HG03469 (cell line): ENCODE data around the gene EP400.
"Not testable (repeated sequence)": the region's sequence is repeated elsewhere in the genome, so short reads cannot be mapped to it uniquely, and the experiment has no call there.

Source experiments
- ATAC-seq: cut with Tn5 transposase; IDR thresholded peaks from one replicate; pipeline ENCODE4 v1.9.1; 2021; ENCODE audit warnings: mild to moderate bottlenecking, moderate library complexity, moderate number of reproducible peaks; ENCODE audit not compliant: unreplicated experiment

Gene EP400

DNA sequence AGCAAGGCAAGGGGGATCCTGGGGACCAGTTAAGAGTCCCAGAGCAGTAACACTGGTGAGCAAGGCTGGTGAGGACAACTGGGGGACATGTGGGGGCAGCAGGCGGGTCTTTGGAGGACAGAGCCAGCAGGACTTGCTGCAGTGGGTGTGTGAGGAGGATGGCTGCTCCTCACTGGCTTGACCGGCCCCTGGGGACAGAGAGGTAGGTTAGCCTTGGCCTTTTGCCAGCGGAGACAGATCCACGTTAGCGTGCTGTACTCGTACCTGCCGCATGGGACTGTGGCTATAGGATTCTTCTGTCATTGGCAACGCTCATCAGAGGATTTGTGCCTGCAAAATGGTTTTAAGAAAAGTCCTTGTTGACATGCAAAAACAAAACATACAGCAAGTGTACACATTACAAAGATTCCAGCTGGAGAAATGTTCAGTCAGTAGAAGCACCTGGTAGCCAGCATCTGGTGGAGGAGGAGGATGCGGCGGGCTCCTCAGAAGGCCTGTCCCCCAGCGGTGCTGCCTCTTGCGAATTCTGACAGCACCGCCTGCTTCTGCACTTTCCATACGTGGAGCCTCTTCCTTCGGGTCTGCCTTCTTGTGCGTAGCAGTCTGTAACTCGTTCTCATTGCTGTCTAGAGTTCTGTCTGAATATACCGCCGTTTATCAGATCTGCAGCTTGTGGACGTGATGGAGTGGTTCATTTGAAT is 91.3 kb downstream of the EP400 start:
- ATAC-seq, result no peak

DNA sequence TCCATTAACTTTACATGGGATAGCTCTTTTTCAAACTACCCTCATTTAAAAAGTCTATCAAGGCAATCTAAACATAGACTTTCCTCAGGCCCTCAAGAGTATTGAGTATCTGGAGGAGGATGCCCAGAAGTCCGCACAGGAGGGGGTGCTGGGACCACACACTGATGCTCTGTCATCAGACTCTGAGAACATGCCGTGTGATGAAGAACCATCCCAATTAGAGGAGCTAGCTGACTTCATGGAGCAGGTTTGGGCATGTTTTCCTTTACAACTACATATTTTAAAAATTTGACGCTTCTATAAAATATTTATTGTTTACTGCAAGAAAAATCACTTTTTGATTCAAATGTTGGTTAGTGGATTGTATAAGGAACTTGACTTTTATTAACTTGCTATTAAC is 93.5 kb downstream of the EP400 start:
- ATAC-seq, result no peak

DNA sequence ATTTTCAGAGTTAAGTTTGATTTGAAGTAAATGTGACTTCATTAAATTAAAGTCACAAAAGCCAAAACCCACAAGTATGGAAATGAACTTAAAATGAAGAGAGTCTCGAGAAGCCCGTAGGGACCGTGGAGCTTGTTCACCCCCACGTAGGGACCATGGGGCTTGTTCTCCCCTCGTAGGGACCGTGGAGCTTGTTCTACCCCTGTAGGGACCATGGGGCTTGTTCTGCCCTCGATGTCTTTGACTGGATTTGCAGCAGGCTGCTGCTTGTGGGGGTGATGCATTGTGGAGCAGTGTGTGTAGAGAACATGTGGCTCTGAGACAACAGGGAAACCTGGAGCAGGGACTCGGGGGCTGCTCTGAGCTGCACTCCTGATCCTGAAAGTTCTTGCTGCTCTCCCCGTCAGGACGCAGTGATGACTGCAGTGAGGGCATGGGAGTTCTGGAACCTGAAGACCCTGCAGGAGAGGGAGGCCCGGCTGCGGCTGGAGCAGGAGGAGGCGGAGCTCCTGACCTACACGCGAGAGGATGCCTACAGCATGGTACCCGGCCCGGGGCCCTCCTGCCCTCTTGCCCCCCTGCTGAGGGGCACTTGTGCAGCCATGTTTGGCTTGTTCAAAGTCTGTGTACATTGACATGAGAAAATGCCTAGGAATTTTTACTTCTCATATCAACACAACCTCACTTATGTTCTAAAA is 94.2 kb downstream of the EP400 start:
- no peak for ATAC-seq

DNA sequence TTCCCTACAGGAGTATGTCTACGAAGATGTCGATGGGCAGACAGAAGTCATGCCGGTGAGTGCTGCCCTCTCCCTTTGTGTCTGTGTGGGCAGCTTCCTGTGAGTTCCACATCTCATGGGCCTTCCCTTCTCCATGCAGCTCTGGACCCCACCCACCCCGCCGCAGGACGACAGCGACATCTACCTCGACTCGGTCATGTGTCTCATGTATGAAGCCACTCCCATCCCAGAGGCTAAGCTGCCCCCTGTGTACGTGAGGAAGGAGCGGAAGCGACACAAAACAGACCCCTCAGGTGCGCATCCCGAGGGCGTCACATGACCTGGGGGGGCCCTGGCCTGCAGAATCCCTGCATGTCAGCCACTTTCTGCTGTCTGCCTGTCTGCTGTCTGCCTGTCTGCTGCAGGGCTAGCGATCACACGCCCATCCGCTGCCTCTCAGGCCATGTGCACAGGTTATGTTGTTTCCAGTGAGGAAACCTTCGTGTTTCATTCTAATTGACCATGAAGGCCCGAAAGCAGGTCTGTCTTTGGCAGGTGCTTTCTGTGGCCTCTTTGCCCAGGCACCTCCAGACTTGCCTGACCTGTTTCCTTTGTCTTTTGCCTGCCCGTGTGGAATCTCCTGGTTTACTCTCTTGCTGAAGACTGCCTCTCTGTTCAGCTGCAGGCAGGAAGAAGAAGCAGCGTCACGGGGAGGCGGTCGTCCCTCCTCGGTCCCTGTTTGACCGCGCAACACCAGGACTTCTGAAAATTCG is 95.1 kb downstream of the EP400 start:
- ATAC-seq, result no peak

DNA sequence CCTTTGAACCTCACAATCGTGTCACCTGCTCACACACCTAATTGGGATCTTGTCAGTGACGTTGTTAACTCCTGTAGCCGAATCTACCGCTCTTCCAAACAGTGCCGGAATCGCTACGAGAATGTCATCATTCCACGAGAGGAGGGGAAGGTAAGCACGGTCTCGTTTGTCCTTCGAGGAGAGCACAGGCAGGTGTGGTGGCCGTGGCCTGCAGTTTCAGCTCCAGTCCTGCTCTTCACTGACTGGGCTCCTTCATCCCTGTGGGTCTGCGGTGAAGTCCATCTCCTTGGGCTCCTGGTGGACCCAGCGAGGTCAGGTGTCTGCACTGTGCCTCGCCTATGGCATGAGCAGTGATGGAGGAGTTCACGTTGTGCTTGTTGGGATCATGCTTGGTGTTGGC is 96.0 kb downstream of the EP400 start:
- no peak for ATAC-seq

DNA sequence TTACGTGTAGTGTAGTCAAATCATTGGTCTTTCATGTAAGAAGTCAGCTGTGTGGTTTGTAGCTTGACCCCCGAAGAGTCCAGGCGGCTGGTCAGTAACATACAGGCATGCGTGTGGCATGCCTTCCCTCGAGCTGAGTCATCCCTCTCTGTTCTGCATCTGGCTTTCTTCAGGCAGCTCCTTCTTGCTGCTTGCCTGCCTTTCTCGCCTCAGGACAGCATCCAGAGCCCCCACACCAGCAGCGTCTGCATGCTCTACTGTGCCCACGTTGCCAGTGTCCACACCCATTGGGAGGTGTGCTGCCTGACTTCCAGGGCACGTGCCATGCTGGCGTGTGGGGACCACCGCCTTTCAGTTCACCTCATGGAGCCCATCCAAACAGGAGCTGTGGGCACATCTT is 96.8 kb downstream of the EP400 start:
- ATAC-seq, result no peak

DNA sequence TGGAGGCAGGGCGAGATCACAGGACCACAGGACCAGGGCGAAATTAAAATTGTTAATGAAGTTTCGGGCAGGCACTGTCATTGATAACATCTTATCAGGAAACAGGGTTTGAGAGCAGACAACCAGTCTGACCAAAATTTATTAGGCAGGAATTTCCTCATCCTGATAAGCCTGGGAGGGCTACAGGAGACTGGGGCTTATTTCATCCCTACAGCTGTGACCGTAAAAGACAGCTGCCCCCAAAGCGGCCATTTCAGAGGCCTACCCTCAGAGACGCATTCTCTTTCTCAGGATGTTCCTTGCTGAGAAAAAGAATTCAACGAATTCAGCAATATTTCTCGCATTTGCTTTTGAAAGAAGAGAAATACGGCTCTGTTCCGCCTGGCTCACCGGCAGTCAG is 97.9 kb downstream of the EP400 start:
- not testable (repeated sequence) for ATAC-seq

DNA sequence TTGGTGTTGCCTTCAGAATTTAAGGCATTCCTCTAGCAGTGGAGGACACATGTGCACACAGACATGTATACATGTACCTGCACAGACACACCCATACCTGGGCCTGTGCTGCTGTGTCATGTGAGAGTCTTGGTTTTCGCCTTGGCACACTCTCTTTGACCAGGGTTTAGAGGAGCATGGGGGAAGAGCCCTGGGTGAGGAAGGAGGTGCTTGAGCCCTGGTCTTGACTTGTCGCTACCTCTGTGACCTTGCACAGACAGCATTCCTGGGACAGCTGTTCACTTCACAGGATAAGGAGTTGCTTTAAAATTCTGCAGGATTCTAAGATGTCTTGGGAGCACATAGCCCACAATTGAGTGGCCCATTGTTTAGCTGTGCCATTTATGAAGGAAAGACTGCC is 99.7 kb downstream of the EP400 start:
- no peak for ATAC-seq

DNA sequence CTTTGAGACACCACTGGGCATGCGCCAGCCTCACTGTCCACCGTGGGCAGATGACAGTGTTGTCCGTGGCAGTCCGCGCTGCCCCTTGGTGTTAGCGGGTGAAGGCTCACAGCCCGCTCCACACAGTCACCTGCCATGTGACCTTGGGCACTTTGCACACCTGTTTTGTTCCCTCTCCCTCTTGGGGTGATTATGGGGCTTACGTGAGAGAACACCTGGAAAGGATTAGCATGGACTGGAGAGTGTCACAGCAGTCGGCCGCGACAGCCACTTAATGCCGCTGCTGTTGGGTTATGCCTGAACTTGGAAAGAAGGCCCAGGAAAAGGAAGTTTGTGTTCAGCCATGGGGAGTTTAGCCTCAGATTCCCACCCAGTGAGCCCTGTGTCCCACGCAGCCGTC is 100.1 kb downstream of the EP400 start:
- no peak for ATAC-seq

DNA sequence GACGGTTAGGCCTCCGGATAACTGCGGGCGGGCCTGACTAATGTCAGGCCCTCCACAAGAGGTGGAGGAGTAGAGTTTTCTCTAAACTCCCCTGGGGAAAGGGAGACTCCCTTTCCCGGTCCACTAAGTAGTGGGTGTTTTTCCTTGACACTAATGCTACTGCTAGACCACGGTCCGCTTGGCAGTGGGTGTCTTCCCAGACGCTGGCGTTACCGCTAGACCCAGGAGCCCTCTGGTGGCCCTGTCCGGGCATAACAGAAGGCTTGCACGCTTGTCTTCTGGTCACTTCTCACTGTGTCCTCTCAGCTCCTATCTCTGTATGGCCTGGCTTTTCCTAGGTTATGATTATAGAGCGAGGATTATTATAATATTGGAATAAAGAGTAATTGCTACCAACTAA is 102.0 kb downstream of the EP400 start:
- not testable (repeated sequence) for ATAC-seq

DNA sequence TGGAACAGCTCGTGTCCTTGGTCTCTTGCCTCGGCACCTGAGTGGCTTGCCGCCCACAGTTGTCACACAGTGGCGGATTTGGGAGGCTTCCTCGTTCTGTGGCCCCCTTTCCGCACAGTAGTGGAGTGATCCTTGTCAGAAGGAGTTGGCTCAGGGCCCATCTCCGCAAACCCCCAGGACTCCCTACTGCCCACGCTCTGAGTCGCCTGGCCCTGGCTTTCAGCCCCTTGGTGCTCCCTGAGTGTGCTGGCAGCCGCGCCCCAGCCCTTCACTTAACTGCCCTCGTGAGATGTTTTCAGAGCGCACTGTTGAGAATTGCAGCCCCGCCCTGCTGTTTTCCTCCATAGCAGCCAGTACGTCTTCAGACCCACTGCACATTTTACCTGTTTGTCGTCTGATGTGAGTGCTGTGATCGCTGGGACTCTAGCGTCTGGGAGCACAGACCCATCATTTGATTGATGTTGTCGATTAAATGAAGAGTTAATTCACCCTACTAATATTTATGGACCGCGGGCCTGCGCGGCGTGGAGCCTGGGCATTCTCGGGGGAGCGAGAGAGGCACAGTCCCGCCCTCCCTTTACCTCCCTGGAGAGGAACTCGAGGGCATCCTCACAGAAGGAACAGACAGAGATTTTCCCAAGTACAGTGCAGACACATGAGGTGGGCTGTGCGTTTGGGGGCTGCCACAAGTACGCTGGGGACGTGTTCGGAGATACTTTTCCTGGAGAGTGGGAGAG is 102.6 kb downstream of the EP400 start:
- no peak for ATAC-seq

DNA sequence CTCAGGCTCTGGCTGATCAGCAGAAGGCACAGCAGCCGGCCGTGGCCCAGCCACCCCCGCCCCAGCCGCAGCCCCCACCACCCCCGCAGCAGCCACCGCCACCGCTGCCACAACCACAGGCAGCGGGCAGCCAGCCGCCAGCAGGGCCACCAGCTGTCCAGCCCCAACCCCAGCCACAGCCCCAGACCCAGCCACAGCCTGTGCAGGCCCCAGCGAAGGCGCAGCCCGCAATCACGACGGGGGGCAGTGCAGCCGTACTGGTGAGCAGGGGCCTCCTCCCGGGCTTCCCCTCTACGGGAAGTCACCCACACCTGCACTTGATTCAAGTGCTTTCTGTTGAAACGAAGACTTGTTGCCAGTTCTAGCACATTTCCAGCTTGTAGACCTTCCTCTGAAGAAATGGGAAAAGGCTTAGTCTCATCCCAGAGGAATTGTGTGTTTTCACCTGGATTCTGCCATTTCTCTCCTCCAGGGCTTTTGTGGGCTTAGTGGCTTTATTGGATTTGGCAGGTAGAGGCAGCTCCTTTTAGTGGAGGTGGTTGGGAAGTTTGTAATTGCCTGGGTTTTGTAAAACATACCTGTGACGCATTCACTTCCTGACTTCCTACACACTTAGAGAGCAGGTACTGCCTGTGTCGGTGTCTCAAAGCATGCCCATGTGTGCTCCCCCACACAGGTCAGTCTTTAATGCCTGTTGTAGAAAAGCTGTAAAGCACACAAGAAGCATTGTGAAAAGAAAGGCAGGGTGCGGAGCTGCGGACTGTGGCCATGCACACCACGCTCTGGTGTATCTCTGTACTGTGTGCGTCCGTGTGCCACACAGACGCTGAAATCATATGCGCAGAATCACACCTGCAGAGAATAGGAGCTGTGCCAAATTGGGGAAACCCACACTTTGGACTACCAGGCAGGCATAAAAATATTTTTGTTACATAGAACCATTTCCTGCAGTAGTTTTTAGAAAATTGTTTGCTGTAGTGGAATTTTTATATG is 103.9 kb downstream of the EP400 start:
- no peak for ATAC-seq

DNA sequence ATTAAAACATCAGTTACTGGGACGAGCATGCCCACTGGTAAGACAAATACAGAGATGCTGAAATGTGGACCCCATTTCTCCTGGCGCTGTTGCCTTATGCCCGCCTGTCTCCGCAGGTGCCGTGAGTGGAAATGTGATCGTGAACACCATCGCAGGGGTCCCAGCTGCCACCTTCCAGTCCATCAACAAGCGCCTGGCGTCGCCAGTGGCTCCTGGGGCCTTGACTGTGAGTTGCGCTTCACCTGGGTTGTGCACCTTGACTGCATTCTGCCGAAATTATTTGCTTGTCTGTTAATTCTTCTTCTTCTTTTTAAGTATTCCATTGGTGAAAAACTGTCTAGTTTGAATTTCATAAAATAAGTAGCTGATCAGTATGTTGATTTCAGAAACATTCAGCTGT is 105.2 kb downstream of the EP400 start:
- no peak for ATAC-seq

DNA sequence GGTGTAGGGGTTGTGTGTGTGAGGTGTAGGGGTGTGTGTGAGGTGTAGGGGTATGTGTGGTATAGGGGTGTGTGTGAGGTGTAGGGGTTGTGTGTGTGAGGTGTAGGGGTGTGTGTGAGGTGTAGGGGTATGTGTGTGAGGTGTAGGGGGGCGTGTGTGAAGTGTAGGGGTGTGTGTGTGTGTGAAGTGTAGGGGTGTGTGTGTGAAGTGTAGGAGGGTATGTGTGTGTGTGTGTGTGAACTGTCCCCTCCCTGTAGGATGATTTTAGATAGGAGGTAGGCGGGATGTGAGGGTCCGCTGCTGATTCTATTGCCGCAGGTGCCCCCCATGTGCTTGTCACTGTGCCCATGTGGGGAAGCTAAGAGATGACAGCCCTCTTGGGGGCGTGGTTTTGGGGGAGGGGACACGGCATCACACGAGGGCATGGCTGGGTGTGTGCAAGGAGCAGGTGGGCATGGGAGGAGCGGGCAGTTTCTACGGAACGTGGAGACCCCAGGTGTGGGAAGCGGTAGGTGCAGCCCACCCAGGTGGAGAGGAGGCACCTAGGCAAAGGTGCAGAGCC is 105.9 kb downstream of the EP400 start:
- ATAC-seq, result no peak

DNA sequence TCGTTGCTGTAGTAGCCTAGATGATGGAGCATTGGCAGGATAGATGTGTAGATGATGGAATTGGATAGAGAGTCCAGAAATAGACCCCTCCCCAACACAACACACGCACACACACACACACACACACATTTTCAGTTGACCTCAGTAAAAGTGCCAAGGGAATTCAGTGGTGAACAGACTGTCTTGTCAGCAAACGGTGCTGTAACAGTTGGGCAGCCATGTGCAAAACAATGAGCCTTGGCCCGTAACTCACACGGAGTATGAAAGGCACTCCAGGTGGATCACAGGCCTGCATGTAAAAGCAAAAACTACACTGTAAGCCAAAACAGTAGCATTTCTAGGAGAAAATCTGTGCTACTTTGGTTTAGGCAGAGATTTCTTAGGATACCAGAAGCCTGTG is 106.6 kb downstream of the EP400 start:
- no peak for ATAC-seq

DNA sequence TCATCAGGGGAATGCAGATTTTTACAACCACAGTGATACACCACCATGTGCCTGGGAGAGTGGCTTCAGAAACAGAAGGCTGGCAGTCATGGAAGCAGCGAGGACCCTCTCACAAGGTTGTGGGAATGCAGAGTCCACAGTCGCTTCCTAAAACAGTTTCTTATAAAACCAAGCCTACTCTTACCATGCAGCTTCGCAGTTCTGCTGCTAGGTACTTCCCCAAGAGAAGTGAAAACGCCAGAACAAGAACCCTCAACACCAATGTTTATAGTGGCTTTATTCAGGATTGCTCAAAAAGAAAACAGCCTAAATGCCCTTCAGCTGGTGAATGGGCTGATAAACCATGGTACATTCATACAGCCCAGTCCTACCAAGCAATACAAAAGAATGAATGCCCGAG is 107.2 kb downstream of the EP400 start:
- no peak for ATAC-seq

DNA sequence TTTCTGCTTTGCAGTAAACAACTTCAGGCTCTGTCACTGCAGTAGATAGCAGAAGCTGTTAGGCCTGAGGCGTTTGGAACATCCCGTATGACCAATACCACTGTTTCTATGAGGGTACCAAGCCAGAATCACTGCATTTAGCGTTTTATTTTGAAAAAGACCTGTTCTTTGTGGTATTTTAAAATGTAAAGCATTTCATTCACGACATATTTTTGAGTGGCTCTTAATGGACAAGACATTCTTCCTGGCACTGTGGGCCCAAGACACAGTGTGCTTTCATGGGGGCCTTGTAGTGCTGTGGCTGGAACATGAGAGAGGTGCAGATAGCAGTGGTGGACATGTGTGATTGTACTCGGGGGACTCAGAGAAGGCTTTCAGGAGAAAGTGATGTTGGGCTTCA is 107.9 kb downstream of the EP400 start:
- ATAC-seq, result no peak

DNA sequence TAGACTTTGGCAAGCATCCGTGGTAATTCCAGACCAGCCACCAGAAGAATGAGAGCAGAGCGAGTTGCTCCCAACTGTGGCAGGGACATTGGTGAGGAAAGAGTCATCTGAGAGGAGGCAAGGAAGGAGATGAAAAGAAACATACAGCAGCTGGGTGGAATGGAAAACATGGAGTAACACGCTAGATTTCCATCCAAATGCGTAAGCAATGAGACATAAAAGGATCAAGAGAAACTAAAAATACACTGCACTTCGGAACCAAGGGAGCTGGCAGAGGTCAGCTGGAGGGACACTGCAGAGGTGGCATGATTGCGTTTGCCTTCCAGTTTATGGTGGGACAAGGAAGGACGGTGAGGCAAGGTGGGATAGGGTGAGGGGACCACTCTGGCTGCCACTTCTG is 111.5 kb downstream of the EP400 start:
- ATAC-seq, result no peak

DNA sequence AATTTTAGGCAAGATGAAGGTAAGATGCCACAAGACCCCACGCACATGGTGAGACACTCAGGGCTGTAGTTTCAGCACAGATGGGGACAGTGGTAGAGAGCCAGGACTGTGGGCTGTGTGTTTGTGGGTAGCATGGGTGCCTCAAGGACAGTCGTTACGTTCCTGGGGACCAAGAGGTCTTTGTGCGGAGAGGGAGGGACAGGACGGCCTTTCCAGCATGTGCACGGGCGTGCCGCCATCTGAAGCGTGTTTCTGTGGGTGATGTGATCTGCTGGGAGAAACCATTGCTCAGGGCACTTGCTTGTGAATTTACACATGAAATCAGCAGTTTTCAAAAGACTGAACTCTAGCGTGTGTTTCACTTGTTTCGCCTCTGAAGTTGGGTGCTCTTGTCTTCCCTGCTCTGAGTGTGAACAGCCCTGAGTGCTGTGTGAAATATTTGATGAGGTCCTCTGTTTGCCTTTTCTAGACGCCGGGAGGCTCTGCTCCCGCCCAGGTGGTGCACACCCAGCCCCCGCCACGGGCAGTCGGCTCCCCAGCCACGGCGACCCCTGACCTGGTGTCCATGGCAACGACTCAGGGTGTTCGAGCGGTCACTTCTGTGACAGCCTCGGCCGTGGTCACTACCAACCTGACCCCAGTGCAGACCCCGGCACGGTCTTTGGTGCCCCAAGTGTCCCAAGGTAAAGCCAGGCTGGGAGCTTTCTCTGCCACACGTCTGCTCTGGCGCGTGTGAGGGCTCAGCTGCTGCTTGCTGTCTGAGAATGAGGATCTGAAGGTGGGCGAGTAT is 112.1 kb downstream of the EP400 start:
- no peak for ATAC-seq
